CD4-positive, alpha-beta T cell treated with Interleukin-1 beta for 1 hour (primary cell): ENCODE measurements around the gene ARHGAP10.
A peak's percentile ranks its signal among the peaks of the same experiment; 100 is the strongest.

ENCODE experiments used
- DNase-seq, 2 donors: peaks; one replicate each; pipeline ENCODE4 v3.0.0-alpha.2; 2020 to 2022

ARHGAP10 gene

GRCh38 chr4:148052448-148052847 is 320.6 kb downstream of the ARHGAP10 start:
- peak; percentile 24 to 63 for DNase-seq

GRCh38 chr4:148053298-148054003 is 321.6 kb downstream of the ARHGAP10 start:
- DNase-seq = no peak

- DNase-seq = peak in 1 of 2 donors; percentile 19
Observed at GRCh38 chr4:148054275-148054674, 322.4 kb downstream of the ARHGAP10 start.

- DNase-seq = no peak
Observed at GRCh38 chr4:148055844-148056243, 324.0 kb downstream of the ARHGAP10 start.

GRCh38 chr4:148056879-148057278 is 325.0 kb downstream of the ARHGAP10 start:
- DNase-seq = peak; percentile 71 to 84

- no peak for DNase-seq
Observed at GRCh38 chr4:148057516-148057915, 325.6 kb downstream of the ARHGAP10 start.

- DNase-seq = no peak
Observed at GRCh38 chr4:148057984-148058859, 326.3 kb downstream of the ARHGAP10 start.

- no peak for DNase-seq
Observed at GRCh38 chr4:148059617-148060180, 327.8 kb downstream of the ARHGAP10 start.

- peak in 1 of 2 donors; percentile 56 for DNase-seq
Observed at GRCh38 chr4:148060264-148061140, 328.6 kb downstream of the ARHGAP10 start.

- peak in 1 of 2 donors; percentile 26 for DNase-seq
Observed at GRCh38 chr4:148061141-148061481, 329.2 kb downstream of the ARHGAP10 start.

- DNase-seq = no peak
Observed at GRCh38 chr4:148061795-148062194, 329.9 kb downstream of the ARHGAP10 start.

- DNase-seq = no peak
Observed at GRCh38 chr4:148062301-148062950, 330.5 kb downstream of the ARHGAP10 start.

GRCh38 chr4:148064451-148064850 is 332.6 kb downstream of the ARHGAP10 start:
- no peak for DNase-seq

GRCh38 chr4:148065075-148065474 is 333.2 kb downstream of the ARHGAP10 start:
- DNase-seq = no peak

GRCh38 chr4:148067301-148067916 is 335.5 kb downstream of the ARHGAP10 start:
- no peak for DNase-seq

- DNase-seq = no peak
Observed at GRCh38 chr4:148068065-148068911, 336.4 kb downstream of the ARHGAP10 start.

GRCh38 chr4:148069086-148069894 is 337.4 kb downstream of the ARHGAP10 start:
- no peak for DNase-seq

- no peak for DNase-seq
Observed at GRCh38 chr4:148069895-148070178, 337.9 kb downstream of the ARHGAP10 start.

GRCh38 chr4:148071009-148071408 is 339.1 kb downstream of the ARHGAP10 start:
- DNase-seq = no peak

- no peak for DNase-seq
Observed at GRCh38 chr4:148072789-148073188, 340.9 kb downstream of the ARHGAP10 start.
